GM23248 (cell line): ENCODE results near the gene KAT2A. TPM values are rescaled to one million over a fixed set of nuclear protein-coding genes. Genes with fewer than 3 reads are reported as not detected.
A peak's percentile ranks its signal among the peaks of the same experiment; 100 is the strongest.
"Not testable (repeated sequence)": the region's sequence is repeated elsewhere in the genome, so short reads cannot be mapped to it uniquely, and the experiment has no call there.

Experiments used
- DNase-seq: peaks from one replicate; pipeline ENCODE4 v3.0.0-alpha.2; 2015
- H2AFZ ChIP-seq: fragments of 200-600 bp; sonication (generic); 2 replicates; pipeline ENCODE4 v1.6.1; 2016; ENCODE audit warnings: antibody characterized with exemption
- H3F3A ChIP-seq: fragments of 200-600 bp; sonication (generic); 2 replicates; pipeline ENCODE4 v1.6.1; 2016; ENCODE audit warnings: mild to moderate bottlenecking, antibody characterized with exemption, mixed run types; ENCODE audit not compliant: insufficient read depth
- H3K27ac ChIP-seq: fragments of 200-600 bp; sonication (generic); 2 replicates; pipeline ENCODE4 v1.5.1; 2016; ENCODE audit warnings: mild to moderate bottlenecking
- H3K27me3 ChIP-seq: fragments of 200-600 bp; sonication (generic); replicated peaks from 2 replicates; pipeline ENCODE4 v1.6.1; 2016; ENCODE audit warnings: mild to moderate bottlenecking; ENCODE audit not compliant: insufficient read depth
- H3K36me3 ChIP-seq: fragments of 200-600 bp; sonication (generic); 2 replicates; pipeline ENCODE4 v1.6.1; 2016; ENCODE audit warnings: low read depth, mild to moderate bottlenecking
- H3K4me1 ChIP-seq: fragments of 200-600 bp; sonication (generic); 2 replicates; pipeline ENCODE4 v1.6.1; 2016; ENCODE audit warnings: mild to moderate bottlenecking; ENCODE audit not compliant: insufficient read depth
- H3K4me2 ChIP-seq: fragments of 200-600 bp; sonication (generic); one replicate; pipeline ENCODE4 v1.6.1; 2016; ENCODE audit warnings: mild to moderate bottlenecking; ENCODE audit not compliant: unreplicated experiment
- H3K4me3 ChIP-seq: fragments of 200-600 bp; sonication (generic); 2 replicates; pipeline ENCODE4 v1.5.1; 2016; ENCODE audit warnings: mild to moderate bottlenecking
- H3K79me2 ChIP-seq: fragments of 200-600 bp; sonication (generic); 2 replicates; pipeline ENCODE4 v1.6.1; 2016; ENCODE audit warnings: mild to moderate bottlenecking; ENCODE audit not compliant: insufficient read depth
- H3K9ac ChIP-seq: fragments of 200-600 bp; sonication (generic); 2 replicates; pipeline ENCODE4 v1.6.1; 2016; ENCODE audit warnings: mild to moderate bottlenecking
- H3K9me2 ChIP-seq: fragments of 200-600 bp; sonication (generic); 2 replicates; pipeline ENCODE4 v1.6.1; 2016; ENCODE audit warnings: mixed run types, mild to moderate bottlenecking, moderate library complexity; ENCODE audit not compliant: insufficient read depth
- H3K9me3 ChIP-seq: fragments of 200-600 bp; sonication (generic); one replicate; pipeline ENCODE4 v1.6.1; 2017; ENCODE audit warnings: low read depth
- H4K20me1 ChIP-seq: fragments of 200-600 bp; sonication (generic); 2 replicates; pipeline ENCODE4 v1.6.0; 2016; ENCODE audit not compliant: insufficient read depth
- EZH2 ChIP-seq: fragments of 200-600 bp; sonication (generic); IDR thresholded peaks from 2 replicates; pipeline ENCODE4 v1.6.1; 2018; ENCODE audit warnings: antibody characterized with exemption, mild to moderate bottlenecking; ENCODE audit not compliant: insufficient read depth, poor library complexity, severe bottlenecking
- EZH2phosphoT487 ChIP-seq: fragments of 200-600 bp; sonication (generic); IDR thresholded peaks from 2 replicates; pipeline ENCODE4 v1.6.1; 2018; ENCODE audit warnings: antibody characterized with exemption, moderate library complexity, mild to moderate bottlenecking, low read depth; ENCODE audit not compliant: insufficient read depth
- whole genome bisulfite sequencing, 2 experiments: methylation state at CpG; one replicate each; pipeline ENCODE4 v1.1.6; 2015 to 2017; ENCODE audit warnings: low lambda C conversion rate in 2 of 2, low coverage in 1 of 2; ENCODE audit errors: missing lambda C conversion rate in 2 of 2; 5-methylcytosine and 5-hydroxymethylcytosine counted together
- in situ Hi-C: fragments of 300-500 bp; cut with MboI; formaldehyde crosslinking; loops from 2 replicates; pipeline ENCODE4 v1.15.0; 2020
- polyA plus RNA-seq: library from polyadenylated mRNA; unstranded; fragments of >200 nt; fragmentation: Nextera tagmentation; extraction: Ambion mirVana; gene quantifications from 2 replicates; pipeline ENCODE4 v1.2.1, GENCODE V29; 2016
- total RNA-seq: library from RNA; depleted of rRNA; stranded (reverse); fragments of >200 nt; shearing (Covaris generic); gene quantifications from 2 replicates; pipeline ENCODE4 v1.2.3, GENCODE V29; 2014

The KAT2A gene
- total and polyA plus RNA-seq, 2 experiments from 2014 or later: 7.2 to 13.9 TPM

DNA sequence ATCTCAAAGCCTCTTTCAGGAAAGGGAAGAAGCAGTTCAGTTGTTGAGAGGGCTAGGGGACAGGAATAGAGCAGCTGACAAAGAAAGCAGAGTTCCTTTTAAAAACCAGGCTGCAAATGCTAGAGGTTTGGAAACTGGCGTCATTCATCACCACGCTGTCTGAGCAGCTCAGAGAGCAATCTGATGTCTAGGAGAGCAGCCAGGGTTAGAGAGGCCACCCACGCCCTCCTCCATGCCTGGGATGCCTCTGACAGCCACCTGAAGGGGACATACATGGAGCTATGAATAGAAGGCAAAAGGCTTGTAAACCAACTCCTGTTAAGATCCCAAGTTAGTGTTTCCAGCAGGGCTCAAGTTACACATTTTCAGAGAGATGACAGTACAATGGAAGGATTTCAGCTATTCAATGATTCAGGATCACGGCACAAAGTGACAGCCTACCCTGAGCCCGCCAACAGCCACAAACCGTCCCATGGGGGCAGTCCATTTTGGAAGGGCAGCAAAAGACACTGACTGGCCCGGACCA lies 21.3 kb upstream of the KAT2A start:
- H2AFZ ChIP-seq: no peak overlapping the region
- H3K36me3 ChIP-seq: 0 out of 2 replicates have a peak, but pooled peaks cover 4% of the 10 kb centered on the region
- TF ChIP-seq EZH2phosphoT487 (0 out of 2 replicates have a peak, but pooled peaks have one; percentile 41), EZH2 (no peak)
- peaks cover 13% of the 10 kb centered on the region; the same call in 1 of the 2 replicates for H4K20me1 ChIP-seq
- H3K4me3 ChIP-seq: 0 out of 2 replicates have a peak overlapping the region, but pooled peaks have one; percentile 17
- H3K79me2 ChIP-seq: peaks cover 86% of the 10 kb centered on the region
- WGBS, 2 experiments: 3 to 4% methylated on average over 7 of the region's 7 CpGs
- peak; percentile 92 for DNase-seq
- peak overlapping the region; percentile 75 for H3K27ac ChIP-seq
- H3F3A ChIP-seq: peaks cover 38% of the 10 kb centered on the region
- H3K4me1 ChIP-seq: peaks cover 31% of the 10 kb centered on the region
- H3K9me2 ChIP-seq: no peaks in the 10 kb centered on the region
- in situ Hi-C loops: no loop called here
- peak overlapping the region; percentile 49 for H3K9ac ChIP-seq
- H3K9me3 ChIP-seq: no peaks in the 10 kb centered on the region
- peak overlapping the region; percentile 67 for H3K4me2 ChIP-seq
- no peaks in the 10 kb centered on the region for H3K27me3 ChIP-seq

DNA sequence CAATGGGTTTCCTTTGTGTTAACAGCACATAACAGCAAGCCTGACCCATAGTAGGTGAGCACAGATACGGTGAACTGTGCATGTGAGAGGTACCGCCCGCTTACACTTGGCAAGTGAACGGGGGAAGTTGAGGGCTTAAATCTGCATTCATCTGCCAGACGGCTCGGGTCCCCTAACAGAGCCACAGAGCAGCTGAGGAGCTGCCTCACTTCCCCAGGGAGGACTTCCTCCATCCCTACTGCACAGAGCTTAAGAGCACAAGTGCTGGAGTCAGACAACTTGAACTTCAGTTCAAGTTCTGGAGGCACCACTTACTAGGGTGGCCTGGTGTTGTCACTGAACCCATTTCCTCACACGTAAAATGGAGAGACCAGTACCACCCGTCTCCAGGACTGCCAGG lies 20.2 kb upstream of the KAT2A start:
- H3K27me3 ChIP-seq: no peaks in the 10 kb centered on the region
- peaks cover 38% of the 10 kb centered on the region for H3F3A ChIP-seq
- H4K20me1 ChIP-seq: peaks cover 13% of the 10 kb centered on the region; the same call in 1 of the 2 replicates
- H3K9me2 ChIP-seq: no peaks in the 10 kb centered on the region
- peaks cover 31% of the 10 kb centered on the region for H3K4me1 ChIP-seq
- no peak for DNase-seq
- H3K27ac ChIP-seq: peak overlapping the region; percentile 75
- TF ChIP-seq EZH2 (no peak), EZH2phosphoT487 (no peak)
- H3K9me3 ChIP-seq: no peaks in the 10 kb centered on the region
- H2AFZ ChIP-seq: no peak overlapping the region
- 71 to 77% methylated on average over 8 of the region's 8 CpGs for WGBS, 2 experiments
- no peak overlapping the region for H3K4me2 ChIP-seq
- 0 out of 2 replicates have a peak, but pooled peaks cover 7% of the 10 kb centered on the region for H3K36me3 ChIP-seq
- H3K4me3 ChIP-seq: no peak overlapping the region
- in situ Hi-C loops: no loop called here
- no peak overlapping the region for H3K9ac ChIP-seq
- H3K79me2 ChIP-seq: peaks cover 86% of the 10 kb centered on the region

DNA sequence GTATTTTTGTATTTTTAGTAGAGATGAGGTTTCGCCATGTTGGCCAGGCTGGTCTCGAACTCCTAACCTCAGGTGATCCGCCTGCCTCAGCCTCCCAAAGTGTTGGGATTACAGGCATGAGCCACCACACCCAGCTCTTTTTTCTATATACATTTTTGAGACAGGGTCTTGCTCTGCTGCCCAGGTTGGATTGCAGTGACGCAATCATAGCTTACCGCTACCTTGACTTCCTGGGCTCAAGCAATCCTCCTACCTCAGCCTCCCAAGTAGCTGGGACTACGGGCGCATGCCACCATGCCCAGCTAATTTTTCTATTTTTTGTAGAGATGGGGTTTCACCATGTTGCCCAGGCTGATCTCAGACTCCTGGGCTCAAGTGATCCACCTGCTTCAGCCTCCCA lies 19.5 kb upstream of the KAT2A start:
- peaks cover 86% of the 10 kb centered on the region for H3K79me2 ChIP-seq

DNA sequence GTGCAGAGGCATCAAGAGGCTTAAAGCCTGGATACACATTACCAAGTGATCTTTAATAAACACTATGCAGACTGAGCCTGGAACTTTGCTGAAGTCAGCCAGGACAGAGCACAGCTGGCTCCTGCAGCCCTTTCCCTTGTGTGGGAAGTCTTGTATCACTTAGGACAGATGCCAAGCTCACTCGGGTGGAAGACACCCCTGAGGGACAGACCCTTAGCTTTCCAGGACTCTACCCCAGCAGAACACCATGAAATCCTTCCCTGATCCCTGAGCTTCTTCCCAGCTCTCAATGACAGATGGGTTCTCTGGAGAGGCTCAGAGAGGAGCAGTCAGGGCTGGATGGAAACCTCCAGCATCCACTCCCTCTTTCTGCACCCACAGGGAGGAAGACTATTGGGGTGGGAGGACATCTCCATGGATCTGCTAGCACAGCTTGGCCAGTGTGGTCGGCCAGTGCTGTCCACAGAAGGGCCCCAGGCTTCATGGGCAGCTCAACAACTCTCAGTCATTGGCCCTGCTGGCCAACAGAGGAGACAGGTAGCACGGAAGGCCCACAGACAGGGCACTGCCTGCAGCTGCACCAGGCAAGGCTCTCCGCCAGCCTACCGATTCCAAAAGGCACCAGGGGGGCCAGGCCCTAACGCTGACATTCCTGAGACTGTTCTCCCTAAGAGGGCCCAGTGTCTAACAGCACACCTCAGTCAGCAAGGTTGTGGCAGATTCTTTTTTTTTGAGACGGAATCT lies 17.8 kb upstream of the KAT2A start:
- H3K9me2 ChIP-seq: no peaks in the 10 kb centered on the region
- H3K9ac ChIP-seq: no peak overlapping the region
- no peaks in the 10 kb centered on the region for H3K9me3 ChIP-seq
- peaks cover 44% of the 10 kb centered on the region for H3K4me1 ChIP-seq
- no peak overlapping the region for H3K27ac ChIP-seq
- H3K79me2 ChIP-seq: peaks cover 87% of the 10 kb centered on the region
- TF ChIP-seq EZH2: no peak
- no peak for TF ChIP-seq EZH2phosphoT487
- H3K27me3 ChIP-seq: no peaks in the 10 kb centered on the region
- 0 out of 2 replicates have a peak, but pooled peaks cover 3% of the 10 kb centered on the region for H3K36me3 ChIP-seq
- no peak overlapping the region for H2AFZ ChIP-seq
- no peak overlapping the region for H3K4me2 ChIP-seq
- DNase-seq: no peak
- WGBS, 2 experiments: 69 to 70% methylated on average over 7 of the region's 7 CpGs
- H3K4me3 ChIP-seq: no peak overlapping the region
- H4K20me1 ChIP-seq: peaks cover 13% of the 10 kb centered on the region; the same call in 1 of the 2 replicates
- in situ Hi-C loops: no loop called here
- peaks cover 48% of the 10 kb centered on the region for H3F3A ChIP-seq

More for the DNA sequence above, 19.5 kb upstream of the KAT2A start:
- in situ Hi-C loops, H3K4me3 ChIP-seq, H3K9me3 ChIP-seq, H3K27ac ChIP-seq, H3K36me3 ChIP-seq, H3K4me2 ChIP-seq, DNase-seq, H3K9me2 ChIP-seq, H3K27me3 ChIP-seq, H2AFZ ChIP-seq, H3K9ac ChIP-seq: not testable (repeated sequence)
- Histone ChIP-seq H4K20me1 (peaks cover 13% of the 10 kb centered on the region; the same call in 1 of the 2 replicates), H3F3A (peaks cover 38% of the 10 kb centered on the region), H3K4me1 (peaks cover 35% of the 10 kb centered on the region)
- WGBS, 2 experiments: 99 to 100% methylated on average over 7 of the region's 7 CpGs
